Neutrophil (primary cell): ENCODE data around the gene B9D1.

Source experiments
- H3K27ac ChIP-seq: fragments of 200-600 bp; sonication (generic); 2 replicates; pipeline ENCODE4 v1.5.1; 2016; ENCODE audit warnings: mild to moderate bottlenecking, moderate library complexity
- H3K27me3 ChIP-seq: fragments of 200-600 bp; sonication (generic); 2 replicates; pipeline ENCODE4 v1.6.0; 2016; ENCODE audit warnings: mild to moderate bottlenecking
- H3K36me3 ChIP-seq: fragments of 200-600 bp; sonication (generic); 2 replicates; pipeline ENCODE4 v1.5.1; 2017
- H3K4me1 ChIP-seq, 2 experiments: fragments of 200-600 bp in 1 of 2; sonication (generic) in 1 of 2; 1 replicate in 1 of 2; 2 replicates in 1 of 2; pipeline versions ENCODE4 v1.5.1 to v1.6.1; 2013 to 2016; ENCODE audit warnings: low read depth in 1 of 2, low read length in 1 of 2, mild to moderate bottlenecking in 1 of 2, moderate library complexity in 1 of 2; ENCODE audit not compliant: control insufficient read depth in 1 of 2, insufficient read depth in 1 of 2
- H3K4me3 ChIP-seq, 2 experiments: fragments of 200-600 bp in 1 of 2; sonication (generic) in 1 of 2; 1 replicate in 1 of 2; 2 replicates in 1 of 2; pipeline ENCODE4 v1.5.1; 2013 to 2016; ENCODE audit warnings: low read depth in 1 of 2, low read length in 1 of 2, mild to moderate bottlenecking in 1 of 2, moderate library complexity in 1 of 2
- H3K9me3 ChIP-seq: fragments of 200-600 bp; sonication (generic); 2 replicates; pipeline ENCODE4 v1.5.1; 2016
- TF ChIP-seq, protein P1 (sequence below): fragments of 200-600 bp; sonication (generic); IDR thresholded peaks from 2 replicates; pipeline ENCODE4 v1.5.1; 2016; ENCODE audit warnings: antibody characterized with exemption

Gene B9D1

DNA sequence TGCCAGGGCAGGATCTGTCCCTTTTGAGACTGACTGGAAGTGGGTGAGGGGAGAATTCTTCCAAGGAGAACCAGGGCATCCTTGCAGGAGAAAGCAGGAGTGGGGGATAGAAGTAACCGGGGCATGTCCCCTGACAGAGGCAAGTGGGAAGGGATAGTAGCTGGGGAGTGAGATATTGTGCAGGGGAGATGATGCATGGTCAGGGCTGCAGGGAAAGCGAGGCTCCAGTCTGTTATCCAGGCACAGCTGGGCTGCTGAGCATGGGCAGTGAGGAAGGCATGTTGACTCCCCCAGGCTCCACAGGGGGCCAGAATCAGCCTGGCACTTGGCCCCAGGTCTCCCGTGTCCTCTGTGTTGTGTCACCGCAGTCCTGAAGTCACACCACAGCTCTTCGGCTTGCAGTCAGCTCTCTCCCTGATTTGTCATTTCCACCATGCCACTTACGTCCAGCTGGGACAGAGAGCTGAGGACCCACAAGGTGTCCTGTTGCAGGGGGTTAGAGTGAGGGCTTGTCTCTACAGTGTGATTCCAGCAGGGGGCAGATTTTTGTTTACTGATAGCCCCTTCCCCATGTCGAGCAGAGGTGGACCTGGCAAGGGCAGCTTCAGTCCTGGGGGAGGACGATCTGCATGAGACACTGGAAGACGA, 40.9 kb downstream of the B9D1 start:
- H3K4me1 ChIP-seq, result no peaks in the 10 kb centered on the region
- H3K27ac ChIP-seq, result no peak overlapping the region
- H3K36me3 ChIP-seq, result no peaks in the 10 kb centered on the region
- TF ChIP-seq, protein P1, sequence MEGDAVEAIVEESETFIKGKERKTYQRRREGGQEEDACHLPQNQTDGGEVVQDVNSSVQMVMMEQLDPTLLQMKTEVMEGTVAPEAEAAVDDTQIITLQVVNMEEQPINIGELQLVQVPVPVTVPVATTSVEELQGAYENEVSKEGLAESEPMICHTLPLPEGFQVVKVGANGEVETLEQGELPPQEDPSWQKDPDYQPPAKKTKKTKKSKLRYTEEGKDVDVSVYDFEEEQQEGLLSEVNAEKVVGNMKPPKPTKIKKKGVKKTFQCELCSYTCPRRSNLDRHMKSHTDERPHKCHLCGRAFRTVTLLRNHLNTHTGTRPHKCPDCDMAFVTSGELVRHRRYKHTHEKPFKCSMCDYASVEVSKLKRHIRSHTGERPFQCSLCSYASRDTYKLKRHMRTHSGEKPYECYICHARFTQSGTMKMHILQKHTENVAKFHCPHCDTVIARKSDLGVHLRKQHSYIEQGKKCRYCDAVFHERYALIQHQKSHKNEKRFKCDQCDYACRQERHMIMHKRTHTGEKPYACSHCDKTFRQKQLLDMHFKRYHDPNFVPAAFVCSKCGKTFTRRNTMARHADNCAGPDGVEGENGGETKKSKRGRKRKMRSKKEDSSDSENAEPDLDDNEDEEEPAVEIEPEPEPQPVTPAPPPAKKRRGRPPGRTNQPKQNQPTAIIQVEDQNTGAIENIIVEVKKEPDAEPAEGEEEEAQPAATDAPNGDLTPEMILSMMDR, result no peak
- no peaks in the 10 kb centered on the region for H3K9me3 ChIP-seq
- H3K4me3 ChIP-seq, result no peak overlapping the region
- H3K27me3 ChIP-seq, result peaks cover 64% of the 10 kb centered on the region

DNA sequence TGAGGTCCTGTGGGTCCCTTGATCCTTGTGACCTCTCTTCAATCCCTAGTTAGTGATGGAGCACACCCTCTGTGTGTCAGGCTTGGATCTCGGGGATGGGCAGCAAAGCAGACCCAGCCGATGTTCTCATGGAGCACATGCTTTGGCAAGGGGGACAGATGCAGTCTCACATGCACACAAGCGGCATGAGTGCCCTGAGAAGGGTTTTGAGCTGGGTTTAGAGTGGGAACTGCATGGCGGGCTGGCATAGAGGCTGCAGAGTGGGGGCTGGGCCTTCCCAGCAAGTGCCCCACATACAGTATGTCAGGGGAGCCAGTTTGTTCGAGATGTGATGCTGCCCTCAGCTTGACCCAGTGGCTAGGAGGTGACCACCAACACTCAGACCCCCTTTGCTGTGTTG, 41.6 kb downstream of the B9D1 start:
- TF ChIP-seq, protein P1, result no peak
- H3K36me3 ChIP-seq, result no peaks in the 10 kb centered on the region
- H3K27ac ChIP-seq, result no peak overlapping the region
- peaks cover 64% of the 10 kb centered on the region for H3K27me3 ChIP-seq
- no peaks in the 10 kb centered on the region for H3K9me3 ChIP-seq
- no peak overlapping the region for H3K4me3 ChIP-seq
- H3K4me1 ChIP-seq, result no peaks in the 10 kb centered on the region

DNA sequence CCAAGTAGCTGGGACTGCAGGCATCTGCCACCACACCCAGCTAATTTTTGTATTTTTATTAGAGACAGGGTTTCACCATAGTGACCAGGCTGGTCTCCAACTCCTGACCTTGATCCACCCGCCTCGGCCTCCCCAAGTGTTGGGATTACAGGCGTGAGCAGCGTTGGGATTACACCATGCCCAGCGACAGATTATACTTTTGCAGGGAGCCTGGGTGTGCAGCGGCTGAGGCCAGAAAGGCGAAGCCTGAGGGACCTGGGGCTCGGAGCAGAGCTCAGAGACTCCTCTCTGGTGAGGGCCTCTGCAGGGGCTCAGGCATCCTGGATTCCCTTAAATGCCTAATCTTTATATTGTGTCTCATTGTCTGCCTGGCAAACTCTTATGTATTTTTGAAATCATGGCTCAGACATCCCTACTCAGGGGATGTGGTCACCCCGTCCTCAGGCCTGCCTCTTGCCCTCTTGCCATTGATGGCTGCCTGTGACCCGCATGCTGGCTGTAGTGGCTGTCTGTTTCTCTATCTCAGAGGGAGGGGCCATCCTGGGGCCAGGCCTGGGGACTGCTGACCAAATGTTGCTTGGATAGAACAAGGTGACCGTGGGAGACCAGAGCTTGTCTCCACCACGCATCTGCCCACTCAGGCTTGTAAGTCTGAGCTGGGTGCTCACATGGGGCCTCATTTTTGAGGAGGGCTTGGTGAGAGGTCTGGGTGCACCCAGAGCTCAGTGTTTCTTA, 42.6 kb downstream of the B9D1 start:
- Histone ChIP-seq H3K36me3 (no peaks in the 10 kb centered on the region), H3K27me3 (peaks cover 61% of the 10 kb centered on the region), H3K9me3 (no peaks in the 10 kb centered on the region), H3K4me3 (no peak overlapping the region), H3K27ac (no peak overlapping the region), H3K4me1 (no peaks in the 10 kb centered on the region)
- TF ChIP-seq, protein P1, result no peak

DNA sequence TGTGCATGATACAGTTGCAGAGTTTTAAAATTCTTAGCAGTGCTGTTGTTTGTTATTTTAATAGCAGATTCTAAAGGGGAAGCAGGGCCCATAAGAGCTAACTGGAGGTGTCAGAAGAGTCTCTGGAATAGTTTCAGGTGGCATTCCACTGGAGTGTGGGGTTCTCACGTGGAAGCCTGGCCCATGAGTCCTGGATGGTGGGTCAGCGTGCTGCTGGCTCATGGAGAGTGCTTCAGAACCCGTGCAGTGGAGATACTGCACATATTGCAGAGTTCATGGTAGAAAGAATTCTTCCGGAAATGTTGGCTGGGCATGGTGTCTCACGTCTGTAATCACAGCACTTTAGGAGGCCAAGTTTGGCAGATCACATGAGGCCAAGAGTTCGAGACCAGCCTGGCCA, 43.9 kb downstream of the B9D1 start:
- TF ChIP-seq, protein P1, result no peak
- Histone ChIP-seq H3K27me3 (peaks cover 50% of the 10 kb centered on the region), H3K4me3 (no peak overlapping the region), H3K36me3 (no peaks in the 10 kb centered on the region), H3K27ac (no peak overlapping the region), H3K9me3 (no peaks in the 10 kb centered on the region), H3K4me1 (peaks cover 0 to 3% of the 10 kb centered on the region in 2 experiments)

DNA sequence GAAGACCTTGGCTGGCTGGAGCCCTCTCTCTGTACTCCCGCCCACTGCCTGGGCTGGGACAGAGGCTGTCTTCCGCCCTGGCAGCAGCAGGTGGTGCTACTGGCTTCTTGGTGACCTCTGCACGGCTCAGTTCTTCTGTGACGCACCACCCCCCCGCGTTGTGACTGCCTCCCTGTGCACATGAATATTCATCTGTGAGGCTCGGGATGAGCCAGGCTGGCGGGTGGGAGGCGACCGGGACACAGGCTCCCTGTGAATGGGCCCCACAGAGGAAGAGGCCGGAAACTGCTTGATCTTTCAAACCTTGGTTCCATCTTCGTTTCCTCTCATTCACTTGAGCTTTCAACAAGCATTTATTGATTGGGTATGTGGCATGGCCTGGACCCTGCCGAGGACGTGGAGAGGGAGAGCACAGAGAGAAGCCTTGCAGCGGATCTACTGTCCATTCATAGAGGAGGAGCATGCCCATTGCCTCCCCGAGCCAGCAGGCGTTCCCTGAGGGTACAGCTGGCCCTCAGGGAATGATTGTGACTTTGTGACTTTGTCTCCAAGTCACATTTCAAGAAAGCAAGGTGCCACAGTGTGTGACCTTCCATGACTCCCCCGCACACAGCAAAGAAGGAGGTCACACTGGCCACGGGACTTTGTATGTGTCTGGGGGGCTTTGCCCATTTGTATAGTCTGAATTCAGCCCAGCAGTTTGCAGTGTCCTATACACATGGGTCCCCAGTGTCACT, 45.0 kb downstream of the B9D1 start:
- Histone ChIP-seq H3K4me3 (no peak overlapping the region), H3K27me3 (peaks cover 40% of the 10 kb centered on the region), H3K27ac (no peak overlapping the region), H3K9me3 (no peaks in the 10 kb centered on the region), H3K4me1 (peaks cover 10 to 13% of the 10 kb centered on the region in 2 experiments), H3K36me3 (no peaks in the 10 kb centered on the region)
- TF ChIP-seq, protein P1, result no peak
